ENCODE measurements around the gene PRR14L.
"Not testable (repeated sequence)": the region's sequence is repeated elsewhere in the genome, so short reads cannot be mapped to it uniquely, and the experiment has no call there.

Gene PRR14L

GRCh38 chr22:31683181-31684105 lies 66.5 kb downstream of the PRR14L start:
- DNase-seq (ENCODE audit: low read depth in 2 of 2, low spot score in 1 of 2), result no peak

GRCh38 chr22:31682751-31683150 lies 67.2 kb downstream of the PRR14L start:
- no peak for DNase-seq (ENCODE audit: low read depth in 2 of 2, low spot score in 1 of 2)

- no peak for DNase-seq (ENCODE audit: low read depth in 2 of 2, low spot score in 1 of 2)
Measured at GRCh38 chr22:31681349-31682345, 68.3 kb downstream of the PRR14L start.

GRCh38 chr22:31680861-31681341 lies 69.0 kb downstream of the PRR14L start:
- no peak for DNase-seq (ENCODE audit: low read depth in 2 of 2, low spot score in 1 of 2)

- no peak for DNase-seq (ENCODE audit: low read depth in 2 of 2, low spot score in 1 of 2)
Measured at GRCh38 chr22:31678748-31679147, 71.2 kb downstream of the PRR14L start.

- DNase-seq (ENCODE audit: low read depth in 2 of 2, low spot score in 1 of 2), result peak; percentile 68 to 80
Measured at GRCh38 chr22:31676700-31677099, 73.2 kb downstream of the PRR14L start.

DNA sequence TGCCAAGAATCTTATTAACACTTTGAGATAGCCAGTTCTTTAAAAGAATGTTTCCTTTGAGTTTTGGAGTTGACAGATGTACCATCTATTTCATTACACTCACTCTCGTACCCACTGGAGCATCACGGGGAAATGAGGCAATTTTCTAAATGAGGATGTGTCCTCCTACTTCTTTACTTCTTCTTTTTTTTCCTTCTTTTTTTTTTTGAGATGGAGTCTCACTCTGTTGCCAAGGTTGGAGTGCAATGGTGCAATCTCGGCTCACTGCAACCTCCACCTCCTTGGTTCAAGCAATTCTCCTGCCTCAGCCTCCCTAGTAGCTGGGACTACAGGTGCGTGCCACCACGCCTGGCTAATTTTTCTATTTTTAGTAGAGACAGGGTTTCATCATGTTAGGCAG lies 75.7 kb downstream of the PRR14L start:
- DNase-seq (ENCODE audit: low read depth in 2 of 2, low spot score in 1 of 2), result not testable (repeated sequence)

- not testable (repeated sequence) for DNase-seq (ENCODE audit: low read depth in 2 of 2, low spot score in 1 of 2)
Measured at GRCh38 chr22:31668849-31669248, 81.1 kb downstream of the PRR14L start.

- no peak for DNase-seq (ENCODE audit: low read depth in 2 of 2, low spot score in 1 of 2)
Measured at GRCh38 chr22:31662668-31663037, 87.3 kb downstream of the PRR14L start.

DNA sequence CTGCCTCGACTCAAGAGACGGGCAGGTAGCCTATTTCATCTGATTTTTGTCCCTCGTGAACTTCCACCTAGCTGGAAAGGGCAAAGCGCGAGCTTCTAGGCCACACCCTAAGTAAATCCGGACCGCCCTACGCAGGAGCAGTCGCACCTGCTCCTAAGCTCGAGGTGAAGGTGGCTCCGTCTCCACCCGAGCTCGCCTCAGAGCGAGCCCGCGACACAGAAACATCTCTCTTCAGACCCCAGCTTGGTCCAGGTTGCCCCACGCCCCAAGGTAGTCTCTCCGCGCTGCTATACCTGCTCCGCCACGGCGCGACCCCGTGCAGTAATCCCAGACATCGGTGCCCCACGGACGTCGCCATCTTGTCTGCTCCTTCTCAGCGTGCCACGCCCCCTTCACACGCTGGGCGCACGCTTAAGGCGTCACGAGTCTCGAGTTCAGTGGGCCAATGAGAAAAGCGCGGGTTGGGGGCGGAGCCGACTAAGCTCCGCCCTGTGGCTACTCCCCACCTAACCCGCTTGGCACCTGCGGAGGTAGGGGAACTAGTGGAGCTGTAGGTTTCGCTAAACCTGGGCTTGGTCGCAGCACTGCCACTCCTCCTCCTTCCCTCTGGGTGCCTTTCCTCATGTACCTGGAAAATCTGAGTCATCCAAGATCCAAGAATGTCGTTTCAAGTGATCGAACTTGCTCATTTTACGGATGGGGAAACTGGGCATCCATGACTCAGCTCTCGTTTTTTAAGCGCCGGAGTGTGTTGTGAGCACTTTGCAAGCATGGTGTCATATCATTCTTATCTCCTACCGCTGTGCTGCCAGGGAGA lies 87.9 kb downstream of the PRR14L start, which contains the start of gene PISD:
TSS of gene PISD (minus strand) at position 365 of the 817 bp plus-strand sequence. CDS start at position 358, 7 bp downstream.
- DNase-seq (ENCODE audit: low read depth in 2 of 2, low spot score in 1 of 2), result peak; percentile 89 to 91

DNA sequence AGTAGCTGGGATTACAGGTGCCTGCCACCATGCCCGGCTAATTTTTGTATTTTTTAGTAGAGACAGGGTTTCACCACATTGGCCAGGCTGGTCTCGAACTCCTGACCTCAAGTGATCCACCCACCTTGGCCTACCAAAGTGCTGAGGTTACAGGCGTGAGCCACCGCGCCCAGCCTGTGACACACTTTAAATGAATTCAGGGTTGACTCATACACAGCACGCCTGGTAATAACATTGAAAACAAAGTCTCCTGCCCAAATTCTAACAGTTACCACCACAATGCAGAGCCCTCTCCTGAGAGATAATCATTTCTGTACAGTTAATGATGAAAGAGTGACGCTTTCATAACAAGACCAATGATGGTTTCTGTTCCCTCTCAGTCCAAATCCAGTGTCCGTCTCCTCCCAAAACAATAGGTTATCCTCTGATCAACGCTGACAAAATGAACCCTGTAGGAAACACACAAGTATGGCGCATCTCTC lies 89.0 kb downstream of the PRR14L start:
- DNase-seq (ENCODE audit: low read depth in 2 of 2, low spot score in 1 of 2), result not testable (repeated sequence)

DNA sequence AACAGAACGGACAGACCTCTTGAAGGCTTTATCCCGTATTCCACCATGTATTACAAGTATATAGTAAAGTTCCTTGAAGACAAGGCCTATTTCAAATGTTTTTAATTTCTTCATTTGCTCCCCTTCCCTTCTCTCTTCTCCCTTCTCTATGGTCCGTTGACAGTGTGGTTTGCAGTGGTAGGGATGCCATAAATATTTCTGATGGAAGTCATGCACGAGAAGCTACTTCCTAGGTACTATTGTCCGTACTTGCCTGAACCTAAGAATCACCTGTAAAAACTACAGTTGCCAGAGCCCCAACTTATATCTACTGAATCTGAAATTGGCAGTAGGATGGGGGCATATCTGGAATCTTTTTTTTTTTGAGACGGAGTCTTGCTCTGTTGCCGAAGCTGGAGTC lies 90.7 kb downstream of the PRR14L start:
- DNase-seq (ENCODE audit: low read depth in 2 of 2, low spot score in 1 of 2), result no peak

DNA sequence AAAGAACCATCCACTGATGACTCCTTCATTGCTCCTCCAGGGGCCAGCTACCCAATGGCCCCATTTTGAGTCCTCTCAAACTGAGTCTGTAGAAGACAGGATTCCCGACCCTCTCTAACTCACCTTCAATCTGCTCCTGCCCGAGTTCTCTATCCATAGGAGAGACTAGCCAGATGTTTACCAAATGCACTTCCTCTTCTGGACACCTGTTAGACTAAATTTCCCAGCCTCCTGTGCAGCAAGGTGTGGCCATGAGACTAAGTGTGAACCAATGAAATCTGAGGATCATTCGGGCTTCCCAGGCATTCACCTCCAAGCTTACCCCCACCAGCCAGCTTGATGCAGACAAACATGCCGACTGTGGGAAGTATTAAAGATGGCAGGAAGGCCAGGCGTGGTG lies 95.5 kb downstream of the PRR14L start:
- DNase-seq (ENCODE audit: low read depth in 2 of 2, low spot score in 1 of 2), result no peak

DNA sequence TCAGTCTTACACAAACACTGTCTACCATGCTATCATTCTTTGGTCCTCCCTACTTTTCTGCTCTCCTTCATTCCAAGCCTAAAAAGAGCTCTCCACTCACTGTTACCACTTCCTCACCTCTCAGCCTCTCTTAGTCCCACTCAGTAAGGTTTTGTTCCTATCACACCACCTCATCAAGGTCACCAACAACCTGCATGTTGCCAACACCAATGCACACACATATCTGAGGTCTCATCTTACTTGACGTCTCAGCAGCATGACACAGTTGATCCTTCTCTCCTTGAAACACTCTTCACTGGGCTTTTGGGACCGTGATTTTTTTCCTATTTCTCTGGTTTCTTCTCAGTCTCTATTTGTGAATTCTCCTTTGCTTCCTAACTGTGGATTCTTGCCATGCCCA lies 96.0 kb downstream of the PRR14L start:
- no peak for DNase-seq (ENCODE audit: low read depth in 2 of 2, low spot score in 1 of 2)

DNA sequence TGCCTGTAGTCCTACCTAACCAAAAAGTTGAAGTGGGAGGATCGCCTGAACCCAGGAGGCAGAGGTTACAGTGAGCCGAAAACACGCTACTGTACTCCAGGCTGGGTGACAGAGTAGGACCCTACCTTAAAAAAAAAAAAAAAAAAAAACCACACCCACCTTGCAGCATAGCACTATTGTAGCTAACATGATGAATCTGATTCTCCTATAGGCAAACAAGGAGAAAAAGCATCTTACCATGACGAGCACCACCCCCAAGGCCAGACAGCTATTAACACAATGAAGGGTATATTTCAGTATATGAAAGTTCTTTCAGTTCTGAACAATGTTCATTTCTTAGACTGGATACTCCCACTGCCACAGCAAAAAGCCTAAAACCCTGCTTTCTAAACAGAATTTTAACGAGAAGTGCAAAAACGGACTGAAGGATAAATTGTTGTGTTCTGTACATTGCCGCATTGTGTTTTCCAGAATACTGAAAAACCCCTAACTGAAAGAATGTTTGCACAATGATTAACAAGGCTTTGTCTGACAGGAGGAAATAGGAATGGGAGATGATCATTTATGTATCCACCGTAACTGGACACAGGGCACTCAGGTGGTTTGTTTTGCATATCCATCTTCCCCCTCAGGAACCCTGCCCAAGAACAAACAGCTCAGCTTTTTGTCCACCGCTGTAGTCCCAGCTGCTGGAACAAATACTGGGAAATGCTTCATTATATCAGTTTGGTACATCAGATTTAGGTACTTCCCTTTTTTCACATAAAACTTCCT lies 96.8 kb downstream of the PRR14L start:
- DNase-seq (ENCODE audit: low read depth in 2 of 2, low spot score in 1 of 2), result no peak

- no peak for DNase-seq (ENCODE audit: low read depth in 2 of 2, low spot score in 1 of 2)
Measured at GRCh38 chr22:31652088-31652487, 97.8 kb downstream of the PRR14L start.

- DNase-seq (ENCODE audit: low read depth in 2 of 2, low spot score in 1 of 2), result no peak
Measured at GRCh38 chr22:31651664-31652063, 98.3 kb downstream of the PRR14L start.

- no peak for DNase-seq (ENCODE audit: low read depth in 2 of 2, low spot score in 1 of 2)
Measured at GRCh38 chr22:31650391-31650790, 99.5 kb downstream of the PRR14L start.

DNA sequence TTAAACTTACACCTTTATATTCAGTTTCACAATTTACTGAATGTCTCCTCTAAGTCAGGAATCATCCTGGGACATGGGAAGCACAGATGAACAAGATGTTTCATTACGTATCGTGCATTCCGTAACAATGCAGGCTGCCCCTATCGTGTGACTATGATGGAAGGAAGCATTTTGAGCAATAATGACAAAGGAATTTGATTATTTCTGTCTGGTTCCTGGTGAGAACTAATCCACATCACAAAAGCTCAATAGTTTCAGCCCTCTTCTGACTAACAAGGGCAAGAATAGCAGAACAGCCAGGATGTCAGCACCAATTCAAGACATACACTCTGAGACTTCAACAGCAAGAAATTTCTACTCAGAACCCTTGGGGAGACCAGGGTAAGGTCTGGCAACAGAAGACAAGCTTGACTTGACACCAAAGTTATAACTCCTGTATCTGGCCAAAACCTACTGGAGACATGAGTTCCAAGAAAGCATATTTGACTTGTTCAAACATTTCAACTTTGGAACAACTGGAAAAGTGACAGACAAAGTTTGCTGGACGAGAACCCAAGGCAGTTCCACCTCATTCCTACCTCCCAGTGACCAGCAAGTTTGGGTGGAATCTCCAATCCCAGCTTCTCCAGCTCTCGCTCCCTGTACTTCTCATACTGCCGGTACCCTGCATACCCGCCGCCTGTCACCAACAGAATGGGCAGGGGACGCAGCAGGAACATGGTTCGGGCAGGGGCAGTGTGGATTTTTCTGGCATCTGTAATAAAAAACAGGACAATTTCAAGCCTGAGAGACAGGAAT lies 102.2 kb downstream of the PRR14L start:
- no peak for DNase-seq (ENCODE audit: low read depth in 2 of 2, low spot score in 1 of 2)

All from stimulated activated CD8-positive, alpha-beta memory T cell treated with anti-CD3 and anti-CD28 coated beads, Interleukin-4, amount 100 ng/mL, for 1 hour (primary cell).